Small intestine (tissue), 7 donors: ENCODE measurements around the gene GRK2. TPM values are rescaled to one million over a fixed set of nuclear protein-coding genes. Genes with fewer than 3 reads are reported as not detected.

Experiments used
- DNase-seq, 2 donors: peaks; one replicate each; pipeline versions ENCODE4 v3.0.0 to v3.0.0-alpha.2; 2013
- FAIRE-seq: peaks from 2 replicates; lab custom pipeline; 2012; peaks lifted over from hg19 to GRCh38; lab: Jason Lieb, UNC
- H3K27ac ChIP-seq, 3 donors: one replicate each; pipeline ENCODE4 v1.5.1; 2013; ENCODE audit warnings: low read length in 2 of 3, mild to moderate bottlenecking in 2 of 3, control low read depth in 1 of 3, inconsistent platforms in 1 of 3, low read depth in 1 of 3, moderate library complexity in 1 of 3
- H3K27me3 ChIP-seq, 3 donors: one replicate each; pipeline ENCODE4 v1.6.1; 2013; ENCODE audit warnings: low read length in 3 of 3, inconsistent platforms in 1 of 3; ENCODE audit not compliant: control insufficient read depth in 3 of 3, insufficient read depth in 3 of 3
- H3K36me3 ChIP-seq, 3 donors: one replicate each; pipeline ENCODE4 v1.6.1; 2013; ENCODE audit warnings: low read length in 3 of 3, inconsistent platforms in 1 of 3, low read depth in 1 of 3, mild to moderate bottlenecking in 1 of 3, moderate library complexity in 1 of 3; ENCODE audit not compliant: control insufficient read depth in 3 of 3, insufficient read depth in 2 of 3
- H3K4me1 ChIP-seq, 3 donors: one replicate each; pipeline ENCODE4 v1.6.1; 2013; ENCODE audit warnings: low read length in 2 of 3, inconsistent platforms in 1 of 3, low read depth in 1 of 3, mild to moderate bottlenecking in 1 of 3, moderate library complexity in 1 of 3; ENCODE audit not compliant: control insufficient read depth in 3 of 3, insufficient read depth in 2 of 3
- H3K4me3 ChIP-seq, 3 donors: one replicate each; pipeline ENCODE4 v1.5.1; 2013; ENCODE audit warnings: low read length in 3 of 3, control low read depth in 1 of 3, inconsistent platforms in 1 of 3, low read depth in 1 of 3, mild to moderate bottlenecking in 1 of 3, moderate library complexity in 1 of 3
- H3K9me3 ChIP-seq, 2 donors: one replicate each; pipeline ENCODE4 v1.6.1; 2013; ENCODE audit warnings: low read depth in 1 of 2, low read length in 1 of 2; ENCODE audit not compliant: control insufficient read depth in 2 of 2, insufficient read depth in 1 of 2
- WGBS, 3 donors: extraction: QIAGEN DNeasy Blood & Tissue Kit; methylation state at CpG; one replicate each; pipeline ENCODE4 v1.1.7; 2013; 5-methylcytosine and 5-hydroxymethylcytosine counted together
- polyA plus RNA-seq, 4 donors: library from polyadenylated mRNA; stranded (reverse) in 3 of 4; unstranded in 1 of 4; fragments of 200-250 nt in 3 of 4; fragments of 120-200 nt in 1 of 4; gene quantifications; one replicate each; pipeline versions ENCODE4 v1.2.1 to v1.2.3, GENCODE V29; 2013
- donor health status: healthy with polysubstance abuse.
- donor health status: control.
- donor health status: control.
- donor health status: Bipolar disorder and iron deficiency.
- donor health status: healthy.

The GRK2 gene
- polyA plus RNA-seq, 4 donors = 78.3 to 153 (median 102) TPM

DNA sequence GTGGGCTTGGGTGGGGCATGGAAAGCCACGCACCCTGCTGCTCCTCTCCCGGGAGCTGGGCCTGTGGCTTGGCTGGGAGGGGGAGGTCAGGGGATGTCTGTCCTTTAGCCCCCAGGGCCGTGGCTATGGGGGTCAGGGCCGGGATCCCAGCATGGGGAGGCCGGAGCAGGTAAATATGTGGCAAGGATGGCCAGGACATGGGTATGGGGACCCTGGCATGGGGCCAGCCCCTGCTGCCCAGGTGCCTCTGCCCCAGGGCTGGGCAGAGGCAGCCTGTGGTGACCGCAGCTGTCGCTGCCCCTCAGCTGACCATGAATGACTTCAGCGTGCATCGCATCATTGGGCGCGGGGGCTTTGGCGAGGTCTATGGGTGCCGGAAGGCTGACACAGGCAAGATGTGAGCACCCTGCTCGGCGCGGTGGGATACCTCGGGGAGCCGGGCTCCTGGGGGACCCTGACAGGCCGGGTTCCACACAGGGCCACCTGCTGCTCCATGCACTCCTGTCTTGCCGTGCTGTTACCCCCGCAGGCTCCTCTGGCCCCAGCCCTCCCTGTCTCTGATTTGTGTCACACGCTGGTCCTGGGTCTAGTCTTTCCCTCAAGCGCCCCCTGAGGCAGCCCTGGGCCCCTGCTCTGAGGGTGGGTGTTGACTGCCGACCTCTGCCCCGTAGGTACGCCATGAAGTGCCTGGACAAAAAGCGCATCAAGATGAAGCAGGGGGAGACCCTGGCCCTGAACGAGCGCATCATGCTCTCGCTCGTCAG is 14.7 kb downstream of the GRK2 start:
- peak overlapping the region in 1 of 3 donors; percentile 4 for H3K27ac ChIP-seq
- FAIRE-seq = no peak

GRCh38 chr11:67281552-67282150 is 15.4 kb downstream of the GRK2 start:
- 92 to 95% (median 94%) methylated on average over 24 to 27 of the region's 27 CpGs for WGBS, 3 donors
- no peak for FAIRE-seq
- H3K4me3 ChIP-seq = no peak overlapping the region
- peaks cover 0 to 20% (median 9%) of the 10 kb centered on the region in 3 donors for H3K4me1 ChIP-seq
- no peaks in the 10 kb centered on the region for H3K27me3 ChIP-seq
- H3K36me3 ChIP-seq = peaks cover 27 to 100% (median 50%) of the 10 kb centered on the region in 3 donors
- no peak overlapping the region for H3K27ac ChIP-seq
- DNase-seq = no peak
- H3K9me3 ChIP-seq = no peaks in the 10 kb centered on the region

More for the DNA sequence above, 14.7 kb downstream of the GRK2 start:
- peaks cover 0 to 25% (median 9%) of the 10 kb centered on the region in 3 donors for H3K4me1 ChIP-seq
- no peak overlapping the region for H3K4me3 ChIP-seq
- 93 to 97% (median 95%) methylated on average over 28 to 31 of the region's 31 CpGs for WGBS, 3 donors
- H3K36me3 ChIP-seq = peaks cover 25 to 100% (median 50%) of the 10 kb centered on the region in 3 donors
- H3K27me3 ChIP-seq = no peaks in the 10 kb centered on the region
- no peak for DNase-seq
- H3K9me3 ChIP-seq = no peaks in the 10 kb centered on the region

DNA sequence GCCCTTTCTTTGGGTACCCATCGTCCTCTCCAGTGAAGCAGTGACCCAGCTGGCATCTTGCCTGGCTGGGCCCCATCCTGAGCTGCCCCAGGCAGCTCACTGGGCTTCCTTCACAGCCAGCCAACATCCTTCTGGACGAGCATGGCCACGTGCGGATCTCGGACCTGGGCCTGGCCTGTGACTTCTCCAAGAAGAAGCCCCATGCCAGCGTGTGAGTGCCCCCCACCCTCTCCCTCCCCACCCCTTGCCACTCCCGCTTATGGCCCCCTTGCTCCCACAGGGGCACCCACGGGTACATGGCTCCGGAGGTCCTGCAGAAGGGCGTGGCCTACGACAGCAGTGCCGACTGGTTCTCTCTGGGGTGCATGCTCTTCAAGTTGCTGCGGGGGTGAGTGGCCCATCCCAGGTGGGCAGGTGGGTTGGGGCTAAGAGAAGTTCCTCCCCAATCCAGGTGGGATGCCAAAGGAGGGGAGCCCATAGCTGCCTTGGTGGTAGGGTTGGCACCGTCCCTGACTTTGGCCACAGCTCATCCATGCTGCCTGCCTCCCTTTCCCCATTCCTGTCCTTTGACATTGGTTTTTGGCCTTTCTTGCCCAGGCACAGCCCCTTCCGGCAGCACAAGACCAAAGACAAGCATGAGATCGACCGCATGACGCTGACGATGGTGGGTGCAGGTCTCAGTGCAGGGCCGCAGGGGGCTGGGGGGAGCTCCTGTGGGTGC is 16.0 kb downstream of the GRK2 start:
- no peaks in the 10 kb centered on the region for H3K9me3 ChIP-seq
- peaks cover 27 to 100% (median 50%) of the 10 kb centered on the region in 3 donors for H3K36me3 ChIP-seq
- DNase-seq = no peak
- H3K27ac ChIP-seq = peak overlapping the region in 1 of 3 donors; percentile 22
- H3K27me3 ChIP-seq = no peaks in the 10 kb centered on the region
- FAIRE-seq = no peak
- 88 to 89% (median 89%) methylated on average over 19 to 20 of the region's 20 CpGs for WGBS, 3 donors
- no peak overlapping the region for H3K4me3 ChIP-seq
- peaks cover 0 to 19% (median 7%) of the 10 kb centered on the region in 3 donors for H3K4me1 ChIP-seq

GRCh38 chr11:67282876-67283371 is 16.7 kb downstream of the GRK2 start:
- WGBS, 3 donors = 93 to 96% (median 96%) methylated on average over 11 of the region's 11 CpGs
- Histone ChIP-seq H3K27ac (peak overlapping the region in 1 of 3 donors; percentile 22), H3K36me3 (peaks cover 27 to 100% (median 50%) of the 10 kb centered on the region in 3 donors), H3K4me3 (no peak overlapping the region), H3K4me1 (peaks cover 2 to 20% (median 6%) of the 10 kb centered on the region in 3 donors), H3K9me3 (no peaks in the 10 kb centered on the region), H3K27me3 (no peaks in the 10 kb centered on the region)
- FAIRE-seq (no peak), DNase-seq (no peak)

- Histone ChIP-seq H3K9me3 (no peaks in the 10 kb centered on the region), H3K27ac (no peak overlapping the region), H3K4me1 (peaks cover 3 to 18% (median 5%) of the 10 kb centered on the region in 3 donors), H3K36me3 (peaks cover 27 to 97% (median 50%) of the 10 kb centered on the region in 3 donors), H3K4me3 (no peak overlapping the region), H3K27me3 (no peaks in the 10 kb centered on the region)
- no peak for FAIRE-seq
- 83 to 90% (median 86%) methylated on average over 13 of the region's 13 CpGs for WGBS, 3 donors
- no peak for DNase-seq
Observed at GRCh38 chr11:67283481-67283963, 17.2 kb downstream of the GRK2 start.

GRCh38 chr11:67284811-67285540 is 18.7 kb downstream of the GRK2 start:
- peaks cover 3 to 20% (median 5%) of the 10 kb centered on the region in 3 donors for H3K4me1 ChIP-seq
- peaks cover 24 to 84% (median 43%) of the 10 kb centered on the region in 3 donors for H3K36me3 ChIP-seq
- no peaks in the 10 kb centered on the region for H3K27me3 ChIP-seq
- WGBS, 3 donors = 84 to 90% (median 88%) methylated on average over 42 to 45 of the region's 45 CpGs
- H3K4me3 ChIP-seq = no peak overlapping the region
- no peak overlapping the region for H3K27ac ChIP-seq
- no peaks in the 10 kb centered on the region for H3K9me3 ChIP-seq
- no peak for DNase-seq
- FAIRE-seq = no peak

DNA sequence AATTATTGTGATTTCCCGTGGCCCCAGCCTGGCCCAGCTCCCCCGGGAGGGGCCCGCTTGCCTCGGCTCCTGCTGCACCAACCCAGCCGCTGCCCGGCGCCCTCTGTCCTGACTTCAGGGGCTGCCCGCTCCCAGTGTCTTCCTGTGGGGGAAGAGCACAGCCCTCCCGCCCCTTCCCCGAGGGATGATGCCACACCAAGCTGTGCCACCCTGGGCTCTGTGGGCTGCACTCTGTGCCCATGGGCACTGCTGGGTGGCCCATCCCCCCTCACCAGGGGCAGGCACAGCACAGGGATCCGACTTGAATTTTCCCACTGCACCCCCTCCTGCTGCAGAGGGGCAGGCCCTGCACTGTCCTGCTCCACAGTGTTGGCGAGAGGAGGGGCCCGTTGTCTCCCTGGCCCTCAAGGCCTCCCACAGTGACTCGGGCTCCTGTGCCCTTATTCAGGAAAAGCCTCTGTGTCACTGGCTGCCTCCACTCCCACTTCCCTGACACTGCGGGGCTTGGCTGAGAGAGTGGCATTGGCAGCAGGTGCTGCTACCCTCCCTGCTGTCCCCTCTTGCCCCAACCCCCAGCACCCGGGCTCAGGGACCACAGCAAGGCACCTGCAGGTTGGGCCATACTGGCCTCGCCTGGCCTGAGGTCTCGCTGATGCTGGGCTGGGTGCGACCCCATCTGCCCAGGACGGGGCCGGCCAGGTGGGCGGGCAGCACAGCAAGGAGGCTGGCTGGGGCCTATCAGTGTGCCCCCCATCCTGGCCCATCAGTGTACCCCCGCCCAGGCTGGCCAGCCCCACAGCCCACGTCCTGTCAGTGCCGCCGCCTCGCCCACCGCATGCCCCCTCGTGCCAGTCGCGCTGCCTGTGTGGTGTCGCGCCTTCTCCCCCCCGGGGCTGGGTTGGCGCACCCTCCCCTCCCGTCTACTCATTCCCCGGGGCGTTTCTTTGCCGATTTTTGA is 19.5 kb downstream of the GRK2 start:
- 78 to 86% (median 82%) methylated on average over 32 to 39 of the region's 39 CpGs for WGBS, 3 donors
- H3K27me3 ChIP-seq = no peaks in the 10 kb centered on the region
- H3K4me3 ChIP-seq = no peak overlapping the region
- no peaks in the 10 kb centered on the region for H3K9me3 ChIP-seq
- no peak for DNase-seq
- peaks cover 3 to 28% (median 5%) of the 10 kb centered on the region in 3 donors for H3K4me1 ChIP-seq
- FAIRE-seq = no peak
- peak overlapping the region in 1 of 3 donors; percentile 95 for H3K27ac ChIP-seq
- peaks cover 24 to 84% (median 38%) of the 10 kb centered on the region in 3 donors for H3K36me3 ChIP-seq
